ENCODE data around the gene CEP295NL. TPM values are rescaled to one million over a fixed set of nuclear protein-coding genes. Genes with fewer than 3 reads are reported as not detected.

The CEP295NL gene
- total RNA-seq, 1 donor from 2014 or later = 2.6 TPM

- H3K27me3 Mint-ChIP-seq = peaks cover 10% of the 10 kb centered on the region
- no peaks in the 10 kb centered on the region for H3K9me3 Mint-ChIP-seq (ENCODE audit: low read depth)
- DNase-seq (ENCODE audit: low spot score, unreplicated experiment) = peak; percentile 78
- TF ChIP-seq, protein P1, sequence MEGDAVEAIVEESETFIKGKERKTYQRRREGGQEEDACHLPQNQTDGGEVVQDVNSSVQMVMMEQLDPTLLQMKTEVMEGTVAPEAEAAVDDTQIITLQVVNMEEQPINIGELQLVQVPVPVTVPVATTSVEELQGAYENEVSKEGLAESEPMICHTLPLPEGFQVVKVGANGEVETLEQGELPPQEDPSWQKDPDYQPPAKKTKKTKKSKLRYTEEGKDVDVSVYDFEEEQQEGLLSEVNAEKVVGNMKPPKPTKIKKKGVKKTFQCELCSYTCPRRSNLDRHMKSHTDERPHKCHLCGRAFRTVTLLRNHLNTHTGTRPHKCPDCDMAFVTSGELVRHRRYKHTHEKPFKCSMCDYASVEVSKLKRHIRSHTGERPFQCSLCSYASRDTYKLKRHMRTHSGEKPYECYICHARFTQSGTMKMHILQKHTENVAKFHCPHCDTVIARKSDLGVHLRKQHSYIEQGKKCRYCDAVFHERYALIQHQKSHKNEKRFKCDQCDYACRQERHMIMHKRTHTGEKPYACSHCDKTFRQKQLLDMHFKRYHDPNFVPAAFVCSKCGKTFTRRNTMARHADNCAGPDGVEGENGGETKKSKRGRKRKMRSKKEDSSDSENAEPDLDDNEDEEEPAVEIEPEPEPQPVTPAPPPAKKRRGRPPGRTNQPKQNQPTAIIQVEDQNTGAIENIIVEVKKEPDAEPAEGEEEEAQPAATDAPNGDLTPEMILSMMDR (IDR thresholded peaks at IDR 0.05; ENCODE audit: unreplicated experiment) = peak; percentile 52
- H3K36me3 Mint-ChIP-seq (ENCODE audit: insufficient read depth) = no peaks in the 10 kb centered on the region
- peak within 1 kb of the TSS; percentile 80 for H3K4me3 Mint-ChIP-seq (ENCODE audit: low read depth)
- H3K4me1 Mint-ChIP-seq (ENCODE audit: low read depth) = peaks cover 24% of the 10 kb centered on the region
- H3K27ac Mint-ChIP-seq = peak within 1 kb of the TSS; percentile 80
These were observed 22.2 kb upstream of the CEP295NL start, which contains the start of gene TIMP2 for GRCh38 chr17:78925234-78925633. Gene TIMP2 (minus strand): TSS chr17:78925387. CDS start chr17:78925088, 299 bp downstream.

GRCh38 chr17:78924481-78925151 lies 21.6 kb upstream of the CEP295NL start:
- peaks cover 10% of the 10 kb centered on the region for H3K27me3 Mint-ChIP-seq
- H3K4me3 Mint-ChIP-seq (ENCODE audit: low read depth) = peak overlapping the region; percentile 80
- H3K4me1 Mint-ChIP-seq (ENCODE audit: low read depth) = peaks cover 28% of the 10 kb centered on the region
- peak overlapping the region; percentile 77 for H3K27ac Mint-ChIP-seq
- TF ChIP-seq, protein P1 (IDR thresholded peaks at IDR 0.05; ENCODE audit: unreplicated experiment) = no peak
- no peaks in the 10 kb centered on the region for H3K9me3 Mint-ChIP-seq (ENCODE audit: low read depth)
- H3K36me3 Mint-ChIP-seq (ENCODE audit: insufficient read depth) = no peaks in the 10 kb centered on the region
- DNase-seq (ENCODE audit: low spot score, unreplicated experiment) = no peak

GRCh38 chr17:78923660-78924453 lies 20.9 kb upstream of the CEP295NL start:
- H3K27ac Mint-ChIP-seq = peak overlapping the region; percentile 80

GRCh38 chr17:78922816-78923498 lies 20.0 kb upstream of the CEP295NL start:
- DNase-seq (ENCODE audit: low spot score, unreplicated experiment) = no peak
- TF ChIP-seq, protein P1 (IDR thresholded peaks at IDR 0.05; ENCODE audit: unreplicated experiment) = no peak
- Mint-ChIP-seq H3K36me3 (ENCODE audit: insufficient read depth) (no peaks in the 10 kb centered on the region), H3K4me1 (ENCODE audit: low read depth) (peaks cover 29% of the 10 kb centered on the region), H3K27me3 (peaks cover 8% of the 10 kb centered on the region), H3K4me3 (ENCODE audit: low read depth) (peak overlapping the region; percentile 80), H3K9me3 (ENCODE audit: low read depth) (no peaks in the 10 kb centered on the region), H3K27ac (peak overlapping the region; percentile 93)

More at GRCh38 chr17:78923660-78924453, 20.9 kb upstream of the CEP295NL start:
- peak; percentile 34 for DNase-seq (ENCODE audit: low spot score, unreplicated experiment)
- H3K4me1 Mint-ChIP-seq (ENCODE audit: low read depth) = peaks cover 28% of the 10 kb centered on the region
- no peaks in the 10 kb centered on the region for H3K36me3 Mint-ChIP-seq (ENCODE audit: insufficient read depth)
- no peaks in the 10 kb centered on the region for H3K9me3 Mint-ChIP-seq (ENCODE audit: low read depth)
- peak overlapping the region; percentile 80 for H3K4me3 Mint-ChIP-seq (ENCODE audit: low read depth)
- TF ChIP-seq, protein P1 (IDR thresholded peaks at IDR 0.05; ENCODE audit: unreplicated experiment) = no peak
- peaks cover 10% of the 10 kb centered on the region for H3K27me3 Mint-ChIP-seq

- no peak for DNase-seq (ENCODE audit: low spot score, unreplicated experiment)
- H3K36me3 Mint-ChIP-seq (ENCODE audit: insufficient read depth) = no peaks in the 10 kb centered on the region
- peaks cover 31% of the 10 kb centered on the region for H3K4me1 Mint-ChIP-seq (ENCODE audit: low read depth)
- no peak overlapping the region for H3K4me3 Mint-ChIP-seq (ENCODE audit: low read depth)
- peaks cover 2% of the 10 kb centered on the region for H3K27me3 Mint-ChIP-seq
- peak overlapping the region; percentile 68 for H3K27ac Mint-ChIP-seq
- no peaks in the 10 kb centered on the region for H3K9me3 Mint-ChIP-seq (ENCODE audit: low read depth)
- TF ChIP-seq, protein P1 (IDR thresholded peaks at IDR 0.05; ENCODE audit: unreplicated experiment) = no peak
These were observed 18.5 kb upstream of the CEP295NL start for GRCh38 chr17:78921437-78921971.
